NCI-H748 treated with DMSO at 0.1 percent for 48 hours (cell line): ENCODE measurements around the gene ALDH1A3.

Experiments used
- DNase-seq: peaks from one replicate; lab custom pipeline; 2025; lab: John Stamatoyannopoulos, UW

Gene ALDH1A3

GRCh38 chr15:100881573-100882336 is 2.1 kb downstream of the ALDH1A3 start:
- DNase-seq, result no peak

GRCh38 chr15:100885116-100885515 is 5.5 kb downstream of the ALDH1A3 start:
- no peak for DNase-seq

- DNase-seq, result no peak
These were observed 6.2 kb downstream of the ALDH1A3 start for GRCh38 chr15:100885811-100886210.

- DNase-seq, result no peak
These were observed 7.7 kb downstream of the ALDH1A3 start for GRCh38 chr15:100887211-100887913.

- DNase-seq, result no peak
These were observed 9.9 kb downstream of the ALDH1A3 start for GRCh38 chr15:100889385-100890050.

- no peak for DNase-seq
These were observed 10.6 kb downstream of the ALDH1A3 start for GRCh38 chr15:100890051-100890720.

GRCh38 chr15:100890850-100891249 is 11.2 kb downstream of the ALDH1A3 start:
- no peak for DNase-seq

- DNase-seq, result no peak
These were observed 11.8 kb downstream of the ALDH1A3 start for GRCh38 chr15:100891307-100892012.

- DNase-seq, result no peak
These were observed 12.4 kb downstream of the ALDH1A3 start for GRCh38 chr15:100892013-100892355.

- DNase-seq, result no peak
These were observed 13.8 kb downstream of the ALDH1A3 start for GRCh38 chr15:100893261-100893963.

GRCh38 chr15:100893964-100894295 is 14.3 kb downstream of the ALDH1A3 start:
- no peak for DNase-seq

GRCh38 chr15:100895721-100896120 is 16.1 kb downstream of the ALDH1A3 start:
- DNase-seq, result no peak

GRCh38 chr15:100897221-100898151 is 17.9 kb downstream of the ALDH1A3 start:
- DNase-seq, result no peak

GRCh38 chr15:100898152-100898490 is 18.5 kb downstream of the ALDH1A3 start:
- DNase-seq, result no peak

GRCh38 chr15:100898661-100899462 is 19.2 kb downstream of the ALDH1A3 start:
- no peak for DNase-seq

- DNase-seq, result no peak
These were observed 20.0 kb downstream of the ALDH1A3 start for GRCh38 chr15:100899601-100900000.

GRCh38 chr15:100900136-100900794 is 20.6 kb downstream of the ALDH1A3 start:
- DNase-seq, result no peak

- no peak for DNase-seq
These were observed 21.2 kb downstream of the ALDH1A3 start for GRCh38 chr15:100900795-100901169.

GRCh38 chr15:100901296-100901695 is 21.7 kb downstream of the ALDH1A3 start:
- no peak for DNase-seq
